ENCODE results near the gene APAF1. TPM values are rescaled to one million over a fixed set of nuclear protein-coding genes. Genes with fewer than 3 reads are reported as not detected.
A peak's percentile ranks its signal among the peaks of the same experiment; 100 is the strongest.

Gene APAF1
- total and polyA plus RNA-seq, 9 of the 15 experiments (the other 6 are each of a cell fraction or from before 2014, with no cell fraction given): 5.1 to 15.7 (median 9.9) TPM

- TF ChIP-seq STAT5A (IDR thresholded peaks at IDR 0.05; ENCODE audit: borderline replicate concordance, low read length) (peak; percentile 55; the same call in 1 of the 2 replicates), U2AF2 (optimal IDR thresholded peaks at IDR 0.05; ENCODE audit: low read depth, low read length) (no peak), RBM15 (IDR thresholded peaks at IDR 0.05; ENCODE audit: insufficient read depth, low read length) (no peak), MLX (CRISPR knock-in tag; conservative IDR thresholded peaks at IDR 0.05) (no peak), ZFPM2 (CRISPR knock-in tag; IDR thresholded peaks at IDR 0.05) (no peak), XRCC3 (IDR thresholded peaks at IDR 0.05) (no peak), NFE2 (IDR thresholded peaks at IDR 0.05; ENCODE audit: low read depth) (peak; percentile 81), NCOR1 (IDR thresholded peaks at IDR 0.05) (peak; percentile 69), RFX1 (IDR thresholded peaks at IDR 0.05) (no peak), MITF (IDR thresholded peaks at IDR 0.05) (no peak), KDM2B (CRISPR knock-in tag; IDR thresholded peaks at IDR 0.05) (no peak), FOXK2 (conservative IDR thresholded peaks at IDR 0.05 in 1 of 2, IDR thresholded peaks at IDR 0.05 in 1 of 2; ENCODE audit: low read depth in 2 of 2) (peak in 1 of 2 experiments; percentile 66; a peak in 2 of 4 replicates), BCL6 (CRISPR knock-in tag; IDR thresholded peaks at IDR 0.05) (no peak), ZNF398 (CRISPR knock-in tag; IDR thresholded peaks at IDR 0.05) (no peak), ARID3A (IDR thresholded peaks at IDR 0.05; ENCODE audit: borderline replicate concordance, low read depth, low read length) (peak; percentile 56; the same call in 1 of the 2 replicates), ZNF24 (IDR thresholded peaks at IDR 0.05) (no peak), ZNF23 (CRISPR knock-in tag; IDR thresholded peaks at IDR 0.05) (no peak), MTA2 (IDR thresholded peaks at IDR 0.05; ENCODE audit: low read depth) (peak; percentile 62)
These were observed 106.6 kb downstream of the APAF1 start (continued) for GRCh38 chr12:98751580-98752115.

All from K562 (cell line).